Measurements from ENCODE around the gene SLCO3A1.

The SLCO3A1 gene

GRCh38 chr15:91909111-91909510 is 55.6 kb downstream of the SLCO3A1 start:
- DNase-seq, result no peak

GRCh38 chr15:91909574-91909973 is 56.1 kb downstream of the SLCO3A1 start:
- DNase-seq, result no peak

GRCh38 chr15:91911844-91912243 is 58.3 kb downstream of the SLCO3A1 start:
- DNase-seq, result no peak

- DNase-seq, result no peak
These were observed 58.8 kb downstream of the SLCO3A1 start for GRCh38 chr15:91912336-91912735.

GRCh38 chr15:91913560-91913959 is 60.1 kb downstream of the SLCO3A1 start:
- no peak for DNase-seq

- DNase-seq, result no peak
These were observed 62.1 kb downstream of the SLCO3A1 start for GRCh38 chr15:91915576-91915975.

- DNase-seq, result no peak
These were observed 62.5 kb downstream of the SLCO3A1 start for GRCh38 chr15:91916051-91916450.

- no peak for DNase-seq
These were observed 64.3 kb downstream of the SLCO3A1 start for GRCh38 chr15:91917686-91918360.

- DNase-seq, result peak in 49 of 51 donors; percentile 12 to 86 (median 66)
These were observed 65.6 kb downstream of the SLCO3A1 start for GRCh38 chr15:91919014-91919534.

- no peak for DNase-seq
These were observed 67.8 kb downstream of the SLCO3A1 start for GRCh38 chr15:91921188-91921842.

- no peak for DNase-seq
These were observed 68.3 kb downstream of the SLCO3A1 start for GRCh38 chr15:91921843-91922198.

GRCh38 chr15:91922646-91923547 is 69.4 kb downstream of the SLCO3A1 start:
- no peak for DNase-seq

- no peak for DNase-seq
These were observed 70.7 kb downstream of the SLCO3A1 start for GRCh38 chr15:91924183-91924582.

- DNase-seq, result no peak
These were observed 71.5 kb downstream of the SLCO3A1 start for GRCh38 chr15:91924837-91925495.

- DNase-seq, result no peak
These were observed 72.3 kb downstream of the SLCO3A1 start for GRCh38 chr15:91925794-91926193.

GRCh38 chr15:91926908-91927270 is 73.4 kb downstream of the SLCO3A1 start:
- no peak for DNase-seq

- DNase-seq, result no peak
These were observed 74.1 kb downstream of the SLCO3A1 start for GRCh38 chr15:91927585-91927984.

- DNase-seq, result no peak
These were observed 75.2 kb downstream of the SLCO3A1 start for GRCh38 chr15:91928675-91929074.

- no peak for DNase-seq
These were observed 76.0 kb downstream of the SLCO3A1 start for GRCh38 chr15:91929509-91929908.

- DNase-seq, result no peak
These were observed 76.6 kb downstream of the SLCO3A1 start for GRCh38 chr15:91930092-91930491.

GRCh38 chr15:91936182-91936775 is 82.8 kb downstream of the SLCO3A1 start:
- no peak for DNase-seq

Measured in hypothalamus (tissue), 51 donors.